MG63 (cell line): Measurements from ENCODE around the gene STRC. TPM values are rescaled to one million over a fixed set of nuclear protein-coding genes. Genes with fewer than 3 reads are reported as not detected.
A peak's percentile ranks its signal among the peaks of the same experiment; 100 is the strongest.
"Not testable (repeated sequence)": the region's sequence is repeated elsewhere in the genome, so short reads cannot be mapped to it uniquely, and the experiment has no call there.

ENCODE experiments used
- DNase-seq: peaks from one replicate; pipeline ENCODE4 v3.0.0-alpha.2; 2020
- H3K27me3 ChIP-seq: fragments of 250-450 bp; sonication (Bioruptor Pico); 2 replicates; pipeline ENCODE4 v1.5.1; 2020; ENCODE audit warnings: mild to moderate bottlenecking, moderate library complexity
- H3K36me3 ChIP-seq: fragments of 250-450 bp; sonication (Bioruptor Pico); 2 replicates; pipeline ENCODE4 v1.5.1; 2020; ENCODE audit warnings: mild to moderate bottlenecking, moderate library complexity
- H3K4me3 ChIP-seq: fragments of 250-450 bp; sonication (Bioruptor Pico); 2 replicates; pipeline ENCODE4 v1.5.1; 2020; ENCODE audit warnings: mild to moderate bottlenecking, moderate library complexity
- H3K9me3 ChIP-seq: fragments of 250-450 bp; sonication (Bioruptor Pico); 2 replicates; pipeline ENCODE4 v1.5.1; 2020; ENCODE audit warnings: mild to moderate bottlenecking, moderate library complexity
- total RNA-seq: library from RNA; depleted of rRNA; stranded (reverse); fragments of >200 nt; shearing (Covaris generic); gene quantifications from 2 replicates; pipeline ENCODE4 v1.2.3, GENCODE V29; 2014; ENCODE audit warnings: low replicate concordance; rRNA removed

Gene STRC
- total RNA-seq = not detected in 2 replicates

GRCh38 chr15:43618700-43619099 lies at the start of gene STRC:
Gene STRC (minus strand): TSS chr15:43618800. CDS start chr15:43618722, 78 bp downstream.
- not testable (repeated sequence) for H3K27me3 ChIP-seq, H3K4me3 ChIP-seq, DNase-seq, H3K9me3 ChIP-seq, H3K36me3 ChIP-seq

GRCh38 chr15:43666177-43666576 lies 47.6 kb upstream of the STRC start:
- not testable (repeated sequence) for H3K4me3 ChIP-seq, H3K36me3 ChIP-seq, H3K9me3 ChIP-seq, DNase-seq, H3K27me3 ChIP-seq

GRCh38 chr15:43663333-43663732 lies 44.7 kb upstream of the STRC start:
- not testable (repeated sequence) for H3K4me3 ChIP-seq, DNase-seq, H3K27me3 ChIP-seq, H3K9me3 ChIP-seq, H3K36me3 ChIP-seq

GRCh38 chr15:43662293-43662692 lies 43.7 kb upstream of the STRC start:
- DNase-seq, H3K9me3 ChIP-seq, H3K27me3 ChIP-seq, H3K36me3 ChIP-seq, H3K4me3 ChIP-seq: not testable (repeated sequence)

- H3K9me3 ChIP-seq, H3K27me3 ChIP-seq: not testable (repeated sequence)
Measured at GRCh38 chr15:43659727-43660126, 41.1 kb upstream of the STRC start.

GRCh38 chr15:43649430-43649926 lies 30.9 kb upstream of the STRC start:
- H3K4me3 ChIP-seq, H3K9me3 ChIP-seq, H3K36me3 ChIP-seq, DNase-seq, H3K27me3 ChIP-seq: not testable (repeated sequence)

More at GRCh38 chr15:43659727-43660126, 41.1 kb upstream of the STRC start:
- DNase-seq, H3K36me3 ChIP-seq, H3K4me3 ChIP-seq: not testable (repeated sequence)

- Histone ChIP-seq H3K27me3 (no peaks in the 10 kb centered on the region), H3K36me3 (peaks cover 2% of the 10 kb centered on the region; the same call in 1 of the 2 replicates), H3K9me3 (no peaks in the 10 kb centered on the region), H3K4me3 (no peak within 1 kb of the TSS)
- DNase-seq = no peak
Measured at GRCh38 chr15:43648649-43649429, 30.2 kb upstream of the STRC start, which contains the start of gene CATSPER2. Gene CATSPER2 (minus strand): TSS chr15:43648844. CDS start chr15:43648061, 783 bp downstream.

GRCh38 chr15:43638464-43639204 lies 20.0 kb upstream of the STRC start:
- not testable (repeated sequence) for H3K36me3 ChIP-seq, H3K27me3 ChIP-seq, DNase-seq, H3K4me3 ChIP-seq, H3K9me3 ChIP-seq

GRCh38 chr15:43626937-43627336 lies 8.3 kb upstream of the STRC start:
- DNase-seq, H3K4me3 ChIP-seq, H3K27me3 ChIP-seq, H3K9me3 ChIP-seq, H3K36me3 ChIP-seq: not testable (repeated sequence)

GRCh38 chr15:43625106-43625505 lies 6.5 kb upstream of the STRC start:
- H3K4me3 ChIP-seq = no peak overlapping the region
- H3K9me3 ChIP-seq = no peaks in the 10 kb centered on the region
- peaks cover 8% of the 10 kb centered on the region; the same call in 1 of the 2 replicates for H3K27me3 ChIP-seq
- H3K36me3 ChIP-seq = no peaks in the 10 kb centered on the region
- no peak for DNase-seq

- not testable (repeated sequence) for DNase-seq, H3K4me3 ChIP-seq, H3K36me3 ChIP-seq, H3K27me3 ChIP-seq, H3K9me3 ChIP-seq
Measured at GRCh38 chr15:43622068-43622799, 3.6 kb upstream of the STRC start.

GRCh38 chr15:43617750-43618149 lies 850 bp downstream of the STRC start:
- not testable (repeated sequence) for DNase-seq, H3K9me3 ChIP-seq, H3K27me3 ChIP-seq, H3K36me3 ChIP-seq, H3K4me3 ChIP-seq

- not testable (repeated sequence) for H3K27me3 ChIP-seq, H3K9me3 ChIP-seq, H3K4me3 ChIP-seq, H3K36me3 ChIP-seq
- DNase-seq = peak; percentile 61
Measured at GRCh38 chr15:43602233-43602632, 16.4 kb downstream of the STRC start.

- not testable (repeated sequence) for H3K4me3 ChIP-seq, DNase-seq, H3K9me3 ChIP-seq, H3K36me3 ChIP-seq, H3K27me3 ChIP-seq
Measured at GRCh38 chr15:43600200-43600599, 18.4 kb downstream of the STRC start.

GRCh38 chr15:43599131-43599530 lies 19.5 kb downstream of the STRC start:
- not testable (repeated sequence) for H3K27me3 ChIP-seq, DNase-seq, H3K9me3 ChIP-seq, H3K36me3 ChIP-seq, H3K4me3 ChIP-seq

GRCh38 chr15:43593328-43594190 lies 25.0 kb downstream of the STRC start, which contains the start of gene CKMT1B:
Gene CKMT1B (plus strand): TSS chr15:43594027. CDS start chr15:43594219, 192 bp downstream.
- H3K9me3 ChIP-seq, H3K4me3 ChIP-seq, H3K27me3 ChIP-seq, H3K36me3 ChIP-seq, DNase-seq: not testable (repeated sequence)
